HepG2 (cell line): Measurements from ENCODE around the gene JPH2. TPM values are rescaled to one million over a fixed set of nuclear protein-coding genes. Genes with fewer than 3 reads are reported as not detected.
A peak's percentile ranks its signal among the peaks of the same experiment; 100 is the strongest.

Experiments used
- AKAP8 ChIP-seq: sonication (generic); formaldehyde crosslinking; IDR thresholded peaks from 2 replicates; pipeline ENCODE4 v1.5.1; 2020; ENCODE audit warnings: mild to moderate bottlenecking, missing genetic modification reagents
- ARHGAP35 ChIP-seq: sonication (generic); formaldehyde crosslinking; IDR thresholded peaks from 2 replicates; pipeline ENCODE4 v1.9.0; 2022; ENCODE audit warnings: mild to moderate bottlenecking, inconsistent platforms, moderate library complexity, missing genetic modification reagents, borderline replicate concordance
- BRCA1 ChIP-seq: sonication (generic); formaldehyde crosslinking; IDR thresholded peaks from 2 replicates; pipeline ENCODE4 v1.4.0; 2020; ENCODE audit warnings: missing genetic modification reagents
- CEBPG ChIP-seq: IDR thresholded peaks from 2 replicates; pipeline ENCODE4 v1.6.1; 2016
- GPBP1L1 ChIP-seq: sonication (generic); formaldehyde crosslinking; IDR thresholded peaks from 2 replicates; pipeline ENCODE4 v1.5.0; 2020; ENCODE audit warnings: mild to moderate bottlenecking, missing genetic modification reagents
- HDAC1 ChIP-seq: sonication (generic); formaldehyde crosslinking; IDR thresholded peaks from 2 replicates; pipeline ENCODE4 v1.5.1; 2020; ENCODE audit warnings: mild to moderate bottlenecking, missing genetic modification reagents
- HINFP ChIP-seq: sonication (generic); formaldehyde crosslinking; IDR thresholded peaks from 2 replicates; pipeline ENCODE4 v1.4.0; 2020; ENCODE audit warnings: low read depth, mild to moderate bottlenecking, missing genetic modification reagents
- PHF21A ChIP-seq: sonication (generic); formaldehyde crosslinking; IDR thresholded peaks from 2 replicates; pipeline ENCODE4 v1.5.0; 2020; ENCODE audit warnings: mild to moderate bottlenecking, missing genetic modification reagents
- RFX5 ChIP-seq: IDR thresholded peaks from 2 replicates; pipeline ENCODE4 v1.6.1; 2011; ENCODE audit warnings: low read depth, low read length, improper control_type of control experiment
- SP5 ChIP-seq: IDR thresholded peaks from 2 replicates; pipeline ENCODE4 v1.6.1; 2016; ENCODE audit warnings: low read depth, borderline replicate concordance
- TBP ChIP-seq: sonication (generic); formaldehyde crosslinking; IDR thresholded peaks from 2 replicates; pipeline ENCODE4 v1.5.0; 2020; ENCODE audit warnings: missing genetic modification reagents
- TCF12 ChIP-seq, 2 experiments: fragments of 450-650 bp in 1 of 2; sonication (generic) in 1 of 2; formaldehyde crosslinking in 1 of 2; IDR thresholded peaks; 2 replicates each; pipeline versions ENCODE4 v1.6.1 to v1.8.0; 2017 to 2022; ENCODE audit warnings: antibody characterized with exemption in 1 of 2, mild to moderate bottlenecking in 1 of 2, missing genetic modification reagents in 1 of 2, moderate library complexity in 1 of 2
- ZBTB46 ChIP-seq: sonication (generic); formaldehyde crosslinking; IDR thresholded peaks from 2 replicates; pipeline ENCODE4 v1.4.0; 2020; ENCODE audit warnings: mild to moderate bottlenecking, missing genetic modification reagents, borderline replicate concordance
- ZNF232 ChIP-seq: sonication (generic); formaldehyde crosslinking; IDR thresholded peaks from 2 replicates; pipeline ENCODE4 v1.4.0; 2020; ENCODE audit warnings: missing genetic modification reagents, borderline replicate concordance
- ZNF282 ChIP-seq: fragments of 450-650 bp; IDR thresholded peaks from 2 replicates; pipeline ENCODE4 v1.6.1; 2018; ENCODE audit not compliant: partially characterized antibody
- ZNF615 ChIP-seq: sonication (generic); formaldehyde crosslinking; IDR thresholded peaks from 2 replicates; pipeline ENCODE4 v1.5.0; 2020; ENCODE audit warnings: mild to moderate bottlenecking, missing genetic modification reagents, borderline replicate concordance
- ZNF646 ChIP-seq: sonication (generic); formaldehyde crosslinking; IDR thresholded peaks from 2 replicates; pipeline ENCODE4 v1.9.0; 2021; ENCODE audit warnings: mild to moderate bottlenecking, missing genetic modification reagents
- ZSCAN29 ChIP-seq: sonication (generic); formaldehyde crosslinking; conservative IDR thresholded peaks from 2 replicates; pipeline ENCODE4 v1.4.0; 2020; ENCODE audit warnings: mild to moderate bottlenecking, missing genetic modification reagents
- polyA plus RNA-seq, 8 experiments: library from polyadenylated mRNA; depleted of rRNA in 3 of 8; stranded (reverse) in 7 of 8; unstranded in 1 of 8; fragments of >200 nt; fragmentation: Illumina TruSeq in 4 of 8; extraction: Trizol in 4 of 8; gene quantifications; 2 replicates each; pipeline versions ENCODE4 v1.2.1 to v1.2.3, GENCODE V29; 2011 to 2016; ENCODE audit warnings: low read depth in 4 of 8, missing spikeins in 1 of 8, mixed read lengths in 1 of 8; ENCODE audit not compliant: insufficient read depth in 1 of 8
- total RNA-seq, 5 experiments: library from RNA; depleted of rRNA; stranded (reverse); fragments of >200 nt; fragmentation: Illumina TruSeq; extraction: Trizol; gene quantifications; 2 replicates each; pipeline ENCODE4 v1.2.3, GENCODE V29; 2016; ENCODE audit warnings: low read depth in 1 of 5

JPH2 gene
- total and polyA plus RNA-seq, 2 of the 13 experiments (the other 11 are each of a cell fraction or from before 2014, with no cell fraction given): 0.42 TPM; not detected in 1

- TF ChIP-seq ZNF646 (no peak), ZNF615 (CRISPR knock-in tag) (peak; percentile 94), AKAP8 (CRISPR knock-in tag) (no peak), CEBPG (CRISPR knock-in tag) (no peak), ZSCAN29 (no peak), SP5 (no peak), TCF12 (IDR thresholded peaks at IDR 0.05) (no peak), TCF12 (CRISPR knock-in tag; IDR thresholded peaks at IDR 0.05) (no peak), ZNF282 (no peak), HDAC1 (CRISPR knock-in tag) (0 out of 2 replicates have a peak, but pooled peaks have one; percentile 12), ARHGAP35 (CRISPR knock-in tag) (peak; percentile 58; the same call in 1 of the 2 replicates), HINFP (CRISPR knock-in tag) (0 out of 2 replicates have a peak, but pooled peaks have one; percentile 7), TBP (no peak), BRCA1 (no peak), RFX5 (no peak), PHF21A (CRISPR knock-in tag) (0 out of 2 replicates have a peak, but pooled peaks have one; percentile 43), GPBP1L1 (CRISPR knock-in tag) (no peak), ZNF232 (CRISPR knock-in tag) (0 out of 2 replicates have a peak, but pooled peaks have one; percentile 63), ZBTB46 (CRISPR knock-in tag) (peak; percentile 87; the same call in 1 of the 2 replicates)
Observed at GRCh38 chr20:44209686-44210405, 22.9 kb upstream of the JPH2 start (continued).
